Progenitor cell of endocrine pancreas (in vitro differentiated cells): ENCODE data around the gene CNTN2. TPM values are rescaled to one million over a fixed set of nuclear protein-coding genes. Genes with fewer than 3 reads are reported as not detected.

ENCODE experiments used
- DNase-seq: peaks from one replicate; pipeline ENCODE4 v3.0.0; 2021; ENCODE audit warnings: low spot score; ENCODE audit not compliant: unreplicated experiment
- H3K27ac Mint-ChIP-seq: 2 replicates; pipeline ENCODE4 v1.8.0; 2021; ENCODE audit warnings: mild to moderate bottlenecking, moderate library complexity, mixed read lengths
- H3K27me3 Mint-ChIP-seq: 2 replicates; pipeline ENCODE4 v1.8.0; 2021; ENCODE audit warnings: mixed read lengths
- H3K36me3 Mint-ChIP-seq: 2 replicates; pipeline ENCODE4 v1.8.0; 2022; ENCODE audit warnings: mixed read lengths; ENCODE audit not compliant: insufficient read depth
- H3K4me1 Mint-ChIP-seq: 2 replicates; pipeline ENCODE4 v1.8.0; 2021; ENCODE audit warnings: low read depth, mixed read lengths
- H3K4me3 Mint-ChIP-seq: 2 replicates; pipeline ENCODE4 v1.8.0; 2021; ENCODE audit warnings: low read depth, mild to moderate bottlenecking, moderate library complexity, mixed read lengths
- H3K9me3 Mint-ChIP-seq: 2 replicates; pipeline ENCODE4 v1.8.0; 2021; ENCODE audit warnings: low read depth, mixed read lengths
- CTCF ChIP-seq: fragments of 200-600 bp; sonication (generic); IDR thresholded peaks from one replicate; pipeline ENCODE4 v1.5.0; 2021; ENCODE audit warnings: antibody characterized with exemption, mild to moderate bottlenecking; ENCODE audit not compliant: unreplicated experiment
- total RNA-seq: library from RNA; stranded (reverse); gene quantifications from 2 replicates; pipeline ENCODE4 v1.2.1, GENCODE V29; 2021

The CNTN2 gene
- total RNA-seq, 1 donor from 2014 or later: not detected

GRCh38 chr1:205001162-205001561 is 41.9 kb upstream of the CNTN2 start:
- Mint-ChIP-seq H3K4me1 (no peaks in the 10 kb centered on the region), H3K27ac (no peak overlapping the region), H3K9me3 (no peaks in the 10 kb centered on the region), H3K36me3 (no peaks in the 10 kb centered on the region), H3K4me3 (no peak overlapping the region), H3K27me3 (peaks cover 24% of the 10 kb centered on the region)
- no peak for TF ChIP-seq CTCF
- DNase-seq: no peak

- Mint-ChIP-seq H3K27me3 (peaks cover 34% of the 10 kb centered on the region), H3K36me3 (no peaks in the 10 kb centered on the region), H3K27ac (no peak overlapping the region), H3K4me1 (no peaks in the 10 kb centered on the region), H3K4me3 (no peak overlapping the region), H3K9me3 (no peaks in the 10 kb centered on the region)
- DNase-seq: no peak
- no peak for TF ChIP-seq CTCF
Measured at GRCh38 chr1:205002705-205003104, 40.3 kb upstream of the CNTN2 start.

- no peak overlapping the region for H3K4me3 Mint-ChIP-seq
- no peak overlapping the region for H3K27ac Mint-ChIP-seq
- TF ChIP-seq CTCF: no peak
- H3K27me3 Mint-ChIP-seq: peaks cover 34% of the 10 kb centered on the region
- H3K4me1 Mint-ChIP-seq: no peaks in the 10 kb centered on the region
- no peaks in the 10 kb centered on the region for H3K9me3 Mint-ChIP-seq
- H3K36me3 Mint-ChIP-seq: no peaks in the 10 kb centered on the region
- no peak for DNase-seq
Measured at GRCh38 chr1:205003358-205004131, 39.5 kb upstream of the CNTN2 start.

- Mint-ChIP-seq H3K27me3 (peaks cover 31% of the 10 kb centered on the region), H3K36me3 (no peaks in the 10 kb centered on the region), H3K4me3 (no peak overlapping the region), H3K4me1 (no peaks in the 10 kb centered on the region), H3K27ac (no peak overlapping the region), H3K9me3 (no peaks in the 10 kb centered on the region)
- no peak for TF ChIP-seq CTCF
- no peak for DNase-seq
Measured at GRCh38 chr1:205004351-205004750, 38.7 kb upstream of the CNTN2 start.

- no peak for TF ChIP-seq CTCF
- peaks cover 18% of the 10 kb centered on the region for H3K27me3 Mint-ChIP-seq
- no peaks in the 10 kb centered on the region for H3K9me3 Mint-ChIP-seq
- peaks cover 8% of the 10 kb centered on the region for H3K4me1 Mint-ChIP-seq
- no peak for DNase-seq
- H3K36me3 Mint-ChIP-seq: no peaks in the 10 kb centered on the region
- H3K4me3 Mint-ChIP-seq: no peak overlapping the region
- H3K27ac Mint-ChIP-seq: no peak overlapping the region
Measured at GRCh38 chr1:205008896-205009295, 34.1 kb upstream of the CNTN2 start.
